Posterior vena cava (tissue), 2 donors: ENCODE data around the gene SLC43A3. TPM values are rescaled to one million over a fixed set of nuclear protein-coding genes. Genes with fewer than 3 reads are reported as not detected.
A peak's percentile ranks its signal among the peaks of the same experiment; 100 is the strongest.
"Not testable (repeated sequence)": the region's sequence is repeated elsewhere in the genome, so short reads cannot be mapped to it uniquely, and the experiment has no call there.

ENCODE experiments used
- DNase-seq: peaks from one replicate; pipeline ENCODE4 v3.0.0-alpha.2; 2020; ENCODE audit warnings: low spot score
- intact Hi-C, 2 donors: fragments of 100-400 bp; cut with DNase I; formaldehyde crosslinking; loops; one replicate each; pipeline versions ENCODE4 v1.14.1 to v1.14.2; 2022 to 2023
- total RNA-seq, 2 donors: library from RNA; stranded (reverse); fragmentation: NEBNext Ultra II Directional; extraction: Animal tissue kit (Norgen Biotek cat#: 25700); gene quantifications; one replicate each; pipeline ENCODE4 v1.2.1, GENCODE V29; 2021
- donor health status: DM: yes; HTN: yes; CAD: no.
- donor health status: DM: yes; HTN: yes; CAD: no.

The SLC43A3 gene
- total RNA-seq, 2 donors from 2014 or later, result 72.6 to 84.7 TPM

DNA sequence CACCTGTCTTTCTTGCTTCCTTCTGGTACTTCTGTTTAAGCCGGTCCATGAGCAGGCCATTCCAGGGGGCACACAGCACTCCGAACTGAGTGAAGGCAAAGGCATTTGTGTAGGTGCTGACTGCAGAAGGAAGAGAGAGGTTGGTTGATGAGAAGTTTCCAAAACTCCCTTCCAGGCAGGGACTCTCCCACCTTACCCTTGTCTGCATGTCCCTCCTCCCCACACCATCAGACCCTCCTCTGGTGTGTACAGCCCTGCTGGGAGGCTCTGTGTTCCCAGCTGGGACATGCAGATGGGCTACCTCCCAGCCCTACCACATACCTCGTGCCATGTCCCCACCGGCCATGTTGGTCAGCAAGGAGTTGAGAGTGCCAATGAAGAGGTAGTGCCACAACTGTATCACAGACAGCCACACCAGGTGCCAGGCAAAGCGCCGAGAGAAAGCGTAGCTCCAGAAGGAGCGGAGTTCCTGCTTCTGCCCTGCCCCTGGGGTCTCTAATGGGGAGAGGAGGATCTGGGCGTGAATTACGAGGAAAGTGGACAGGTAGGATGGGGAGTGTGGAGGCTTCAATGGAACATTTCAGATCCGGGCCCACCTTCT, 12.2 kb downstream of the SLC43A3 start:
- intact Hi-C loops, result no loop called here
- DNase-seq, result no peak

DNA sequence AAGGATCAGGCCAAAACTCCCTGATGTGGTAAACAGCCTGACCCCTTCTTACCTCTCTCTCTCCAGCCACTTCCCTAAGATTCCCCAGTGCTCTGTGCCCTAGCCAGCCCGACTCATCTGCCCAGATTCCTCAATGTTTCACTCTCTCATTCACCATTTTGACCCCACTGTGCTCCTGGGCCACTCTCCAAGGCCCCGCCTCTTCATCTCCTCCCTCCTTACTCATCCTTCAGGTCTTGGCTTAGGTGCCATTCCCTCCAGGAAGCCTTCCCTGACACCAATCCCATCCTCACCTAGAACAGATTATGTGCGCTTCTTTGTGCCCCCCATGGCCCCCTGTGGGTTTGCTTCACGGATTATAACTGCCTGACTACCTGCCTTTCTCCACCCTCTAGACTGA, 13.2 kb downstream of the SLC43A3 start:
- intact Hi-C loops, result no loop called here
- no peak for DNase-seq

DNA sequence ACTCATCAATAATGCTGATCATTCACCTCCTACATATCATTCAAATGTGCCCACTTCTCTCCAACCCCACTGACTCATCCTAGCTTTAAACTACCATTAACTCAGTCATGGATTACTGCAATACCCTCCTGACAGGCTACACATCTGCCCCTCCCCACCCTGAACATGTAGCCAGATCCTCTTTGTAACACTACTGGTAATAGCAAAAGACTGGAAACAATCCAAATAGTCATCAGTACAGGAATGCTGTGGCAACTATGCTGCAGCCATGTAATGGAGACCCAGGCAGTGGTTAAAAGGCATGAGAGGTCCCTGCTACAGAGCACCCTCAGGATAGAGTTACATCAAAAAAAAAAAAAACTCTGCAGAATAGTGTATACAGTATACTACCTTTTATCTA, 16.6 kb downstream of the SLC43A3 start:
- intact Hi-C loops, result no loop called here
- no peak for DNase-seq

DNA sequence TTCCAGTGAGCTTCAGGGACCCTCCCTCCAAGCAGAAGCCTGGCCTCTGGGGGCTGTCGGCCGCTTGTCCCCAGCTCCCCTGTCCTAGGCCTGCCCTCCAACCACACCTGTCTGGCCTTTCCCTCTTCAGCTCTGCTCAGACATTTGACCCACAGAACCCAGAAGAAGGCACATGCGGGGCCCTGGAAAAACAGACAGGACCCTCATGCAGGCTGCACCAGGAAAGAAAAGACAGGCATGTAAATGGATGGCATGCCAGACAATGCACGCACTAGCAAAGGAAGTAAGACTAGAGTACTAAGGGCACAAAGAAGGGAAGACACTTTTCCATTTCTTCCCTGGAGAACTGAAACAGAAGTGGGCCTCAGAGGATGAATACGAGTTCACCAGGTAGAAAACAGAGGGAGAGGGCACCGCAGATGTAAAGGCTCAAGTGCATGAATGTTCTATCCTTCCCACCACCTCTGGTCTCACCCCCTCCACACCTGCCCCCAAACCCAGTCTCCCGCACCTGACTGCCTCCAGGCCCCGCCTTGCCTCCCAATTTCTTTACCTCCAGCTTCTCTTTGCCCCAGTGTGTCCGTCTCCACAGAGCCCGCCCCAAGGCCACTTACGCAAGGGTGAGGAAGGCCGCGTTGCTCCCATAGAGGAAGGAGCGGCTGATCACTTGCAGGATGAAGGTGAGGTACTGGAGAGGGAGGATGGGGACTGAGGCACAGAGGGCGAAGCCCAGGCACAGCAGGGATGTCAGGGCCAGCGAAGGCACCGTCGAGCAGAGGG, 17.4 kb downstream of the SLC43A3 start:
- intact Hi-C loops, result no loop called here

DNA sequence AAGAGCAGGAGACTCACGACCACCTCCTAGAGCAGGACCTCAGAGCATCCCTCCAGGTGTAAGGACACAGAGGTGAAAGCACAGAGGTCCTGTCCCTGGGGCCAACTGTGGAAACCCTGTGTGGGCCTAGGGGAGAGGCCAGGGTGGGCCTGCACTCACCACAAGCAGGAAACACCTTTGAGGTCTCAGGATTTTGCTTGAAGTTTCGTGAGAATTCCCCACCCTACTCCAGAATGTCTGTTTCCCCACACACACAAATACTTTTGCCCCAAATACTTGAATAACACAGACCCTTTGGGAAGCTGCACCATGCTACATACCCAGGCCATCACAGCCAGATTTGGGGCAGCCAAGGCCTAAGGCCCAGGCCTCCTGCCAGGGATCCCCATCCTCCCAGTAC, 18.1 kb downstream of the SLC43A3 start:
- intact Hi-C loops, result no loop called here
- no peak for DNase-seq

More for the DNA sequence above, 17.4 kb downstream of the SLC43A3 start:
- no peak for DNase-seq

DNA sequence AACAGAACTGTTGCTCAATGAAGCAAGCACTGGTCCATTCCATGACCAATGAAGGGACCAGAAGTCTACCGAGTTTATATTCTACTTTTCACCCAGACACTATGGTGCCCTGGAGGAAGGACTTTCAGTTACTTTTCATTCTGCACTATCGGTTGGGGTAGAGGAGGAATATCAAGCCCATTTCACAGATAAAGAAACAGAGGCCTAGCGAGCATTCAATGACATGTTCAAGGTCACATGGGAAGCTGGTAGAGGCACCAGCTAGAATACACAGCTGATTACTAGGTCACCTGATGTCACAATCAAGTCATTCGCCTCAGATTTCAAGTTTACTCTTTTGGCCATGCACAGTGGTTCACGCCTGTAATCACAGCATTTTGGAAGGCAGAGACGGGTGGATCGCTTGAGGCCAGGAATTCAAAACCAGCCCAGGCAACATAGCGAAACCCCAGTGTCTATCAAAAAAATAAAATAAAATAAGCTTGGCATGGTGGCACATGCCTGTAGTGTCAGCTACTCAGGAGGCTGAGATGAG, 18.9 kb downstream of the SLC43A3 start:
- intact Hi-C loops, result no loop called here
- peak; percentile 28 for DNase-seq

DNA sequence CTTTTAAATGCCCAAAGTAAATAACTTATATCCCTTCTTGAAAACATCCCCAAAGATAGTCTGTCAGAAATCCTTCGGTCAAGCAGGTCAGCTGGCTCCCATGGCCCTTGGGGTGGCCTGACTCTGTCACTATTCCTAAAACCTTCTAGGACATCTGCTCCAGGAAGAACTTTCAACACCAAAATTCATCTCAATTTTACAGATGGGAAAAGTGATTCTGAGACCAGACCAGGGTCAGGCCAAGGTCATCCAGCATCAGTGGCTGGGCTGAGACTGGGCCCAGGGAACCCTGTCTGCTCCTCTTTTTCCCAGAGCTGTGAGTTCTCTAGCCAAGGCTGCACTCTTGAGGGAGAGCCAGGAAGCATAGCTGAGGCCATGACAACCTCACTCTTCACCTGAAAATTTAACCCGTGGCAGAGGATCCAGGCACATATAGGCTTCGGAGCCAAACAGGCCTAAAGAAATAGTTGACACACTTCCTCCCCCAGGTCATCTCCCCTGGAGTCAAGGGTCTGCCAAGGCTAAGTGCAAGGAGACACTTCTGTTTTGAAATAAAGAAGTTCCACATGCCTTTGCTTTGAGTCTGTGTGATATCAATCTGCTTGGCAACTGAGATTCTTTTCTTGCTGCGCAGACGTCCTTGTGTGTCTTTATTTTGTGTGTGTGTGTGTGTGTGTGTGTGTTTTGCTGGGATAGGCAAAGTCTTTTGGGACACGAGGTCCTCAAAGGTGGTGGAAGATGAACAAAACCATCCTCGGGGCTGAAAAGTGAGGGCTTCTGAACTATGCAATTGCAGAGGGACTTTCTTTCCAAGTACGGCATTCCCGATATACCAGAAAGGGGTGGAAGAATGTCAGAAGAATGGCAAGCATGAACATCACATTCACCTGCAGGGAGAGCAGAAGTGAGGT, 19.7 kb downstream of the SLC43A3 start:
- DNase-seq, result peak; percentile 76
- intact Hi-C loops, result no loop called here

DNA sequence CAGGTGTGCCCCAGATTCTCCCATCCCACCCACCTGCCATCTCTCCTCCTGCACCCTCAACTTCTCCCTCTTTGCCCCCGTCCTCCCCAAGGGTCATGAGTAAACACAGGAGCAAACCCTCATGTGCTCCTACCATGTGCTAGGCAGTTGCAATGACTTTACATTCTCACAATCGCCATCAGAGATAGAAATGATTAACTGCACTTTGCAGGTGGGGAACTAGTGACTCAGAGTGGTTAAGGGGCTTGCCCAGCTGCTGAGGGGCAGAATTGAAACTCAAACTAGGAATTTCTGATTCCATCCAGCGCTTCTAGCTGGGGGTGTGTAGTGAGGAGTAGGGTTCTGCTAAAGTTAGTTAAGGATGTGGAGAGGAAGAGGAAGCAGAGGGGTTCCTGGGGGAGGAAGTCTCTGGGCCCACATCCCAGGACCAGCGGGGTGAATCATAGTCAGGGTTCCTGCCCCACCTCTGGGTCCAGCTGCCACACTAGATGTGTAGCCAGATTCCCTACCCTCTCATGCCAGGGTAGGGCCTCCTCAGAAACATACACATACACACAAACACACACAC, 20.5 kb downstream of the SLC43A3 start:
- peak; percentile 81 for DNase-seq
- intact Hi-C loops, result no loop called here

DNA sequence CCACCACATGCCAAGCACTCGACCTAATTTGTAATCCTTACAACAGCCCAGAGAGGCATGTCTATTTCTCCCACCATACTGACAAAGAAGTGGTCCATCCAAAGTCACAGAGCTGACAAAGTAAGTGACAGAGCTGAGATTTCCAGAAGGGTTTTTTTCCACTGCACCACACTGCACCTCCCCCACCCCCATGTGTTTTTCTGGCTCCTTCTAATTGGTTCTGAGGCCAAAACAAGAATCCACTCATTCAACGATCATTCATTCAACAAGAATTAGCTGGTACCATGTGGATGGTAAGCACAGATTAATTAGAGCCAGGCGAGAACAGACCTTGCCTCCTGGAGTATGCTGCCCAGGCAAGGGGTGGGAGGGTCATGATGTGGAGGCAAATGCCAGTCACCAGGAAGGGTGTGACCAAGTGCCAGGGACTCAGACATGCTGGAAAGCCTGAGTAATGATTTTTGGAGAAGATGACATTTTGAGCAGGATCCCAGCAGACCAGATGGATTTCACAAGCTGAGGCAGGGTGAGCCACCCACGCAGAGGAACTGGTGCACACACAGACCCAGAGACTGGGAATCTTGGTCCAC, 21.6 kb downstream of the SLC43A3 start:
- intact Hi-C loops, result no loop called here
- peak; percentile 75 for DNase-seq

DNA sequence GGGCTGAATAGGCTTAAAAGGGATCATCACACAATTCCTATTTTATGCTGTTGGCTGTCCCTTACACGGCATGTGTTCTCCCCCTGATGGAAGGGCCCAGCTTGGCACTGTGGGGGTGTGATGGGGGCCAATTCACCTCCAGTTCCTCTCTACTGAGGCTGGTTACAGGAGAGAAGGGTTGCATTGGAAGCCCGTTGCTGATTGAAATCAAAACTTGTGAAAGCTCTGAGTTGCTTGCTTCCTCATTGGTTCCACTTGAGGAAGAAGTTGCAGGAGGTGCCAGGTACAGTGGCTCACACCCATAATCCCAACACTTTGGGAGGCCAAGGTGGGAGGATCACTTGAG, 23.1 kb downstream of the SLC43A3 start:
- DNase-seq, result peak; percentile 14
- intact Hi-C loops, result no loop called here

DNA sequence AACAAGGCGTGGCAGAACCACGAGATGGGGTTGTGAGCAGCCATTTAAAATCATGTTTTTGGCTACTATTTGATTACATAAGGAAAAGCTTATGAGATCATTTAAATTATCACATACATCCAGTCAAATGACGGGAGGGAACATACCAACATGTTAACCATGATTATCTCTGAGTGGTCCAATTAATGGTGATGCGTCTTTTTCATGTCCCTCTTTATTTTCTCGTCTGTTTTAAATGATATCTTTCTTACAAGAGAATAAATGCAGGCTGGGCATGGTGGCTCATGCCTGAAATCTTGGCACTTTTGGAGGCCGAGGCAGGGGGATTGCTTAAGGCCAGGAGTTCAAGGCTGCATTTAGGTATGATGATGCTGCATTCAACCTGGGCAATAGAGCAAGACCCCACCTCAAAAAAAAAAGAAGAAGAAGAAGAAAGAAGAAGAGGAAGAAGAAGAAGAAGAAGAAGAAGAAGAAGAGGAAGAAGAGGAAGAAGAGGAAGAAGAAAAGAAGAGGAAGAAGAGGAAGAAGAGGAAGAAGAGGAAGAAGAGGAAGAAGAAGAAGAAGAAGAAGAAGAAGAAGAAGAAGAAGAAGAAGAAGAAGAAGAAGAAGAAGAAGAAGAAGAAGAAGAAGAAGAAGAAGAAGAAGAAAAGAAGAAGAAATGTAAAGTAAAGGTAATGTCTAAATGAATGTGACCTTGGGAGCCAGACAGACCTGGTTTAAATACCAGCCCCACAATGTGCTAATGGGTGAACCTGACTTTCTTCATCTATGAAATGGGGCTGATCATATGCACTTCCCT, 23.7 kb downstream of the SLC43A3 start:
- DNase-seq, intact Hi-C loops: not testable (repeated sequence)

DNA sequence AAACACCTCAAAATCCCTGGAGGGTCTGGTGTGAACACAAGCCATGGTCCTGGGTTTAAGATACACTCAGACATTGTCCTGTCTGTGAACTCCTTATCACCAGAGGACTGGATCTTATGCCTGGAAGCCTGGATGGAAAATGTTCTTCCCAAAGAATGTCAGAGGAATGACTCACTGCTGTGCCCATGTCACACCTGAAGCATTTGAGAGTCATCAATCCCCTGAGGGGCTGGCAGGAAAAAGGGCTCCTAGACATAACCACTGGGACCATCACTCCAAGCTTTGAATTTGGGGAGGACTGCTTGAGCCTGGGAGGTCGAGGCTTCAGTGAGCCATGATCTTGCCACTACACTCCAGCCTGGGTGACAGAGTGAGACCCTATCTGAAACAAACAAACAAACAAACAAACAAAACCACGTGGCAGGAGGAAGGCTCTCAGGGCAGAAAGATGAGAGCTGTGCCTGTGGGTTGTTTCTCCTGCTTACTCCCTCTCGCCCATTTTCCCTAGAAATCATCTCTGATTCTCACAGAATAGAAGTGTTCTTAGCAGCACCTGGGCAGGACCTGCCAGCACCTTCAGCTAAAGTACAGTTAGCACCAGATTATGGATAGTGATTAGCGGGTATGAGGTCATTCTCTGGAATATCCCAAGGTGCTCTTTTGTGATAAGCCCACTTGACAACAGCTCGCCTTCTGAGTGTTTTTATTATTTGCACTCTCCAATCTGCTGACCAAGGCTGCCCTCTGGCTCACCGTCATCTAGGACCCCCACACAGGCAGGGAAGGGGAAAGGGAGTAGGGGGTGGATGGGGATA, 24.5 kb downstream of the SLC43A3 start:
- intact Hi-C loops, result no loop called here
- DNase-seq, result peak; percentile 29

DNA sequence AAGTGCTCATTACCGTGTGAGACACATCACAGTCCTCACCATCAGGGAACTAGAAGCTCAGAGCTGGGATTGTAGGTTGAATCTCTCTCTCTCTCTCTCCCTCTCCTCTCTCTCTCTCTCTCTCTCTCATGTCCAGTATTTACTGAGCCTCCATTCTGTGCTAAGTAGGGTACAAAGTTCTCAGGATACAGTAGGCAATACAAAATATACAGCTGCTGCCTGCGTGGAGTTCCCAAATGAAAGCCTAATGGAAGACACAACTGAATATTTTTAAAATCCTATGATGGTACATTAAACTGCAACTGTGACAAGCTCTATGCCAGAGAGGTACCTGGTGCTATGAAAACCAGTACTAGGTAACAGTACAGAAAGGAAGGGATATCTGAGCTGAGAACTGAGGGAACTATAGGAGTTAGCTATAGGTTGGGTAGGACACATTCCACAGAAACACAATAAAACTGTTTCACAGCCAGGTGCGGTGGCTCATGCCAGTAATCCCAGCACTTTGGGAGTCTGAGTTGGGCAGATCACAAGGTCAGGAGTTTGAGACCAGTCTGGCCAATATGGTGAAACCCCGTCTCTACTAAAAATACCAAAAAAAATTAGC, 26.8 kb downstream of the SLC43A3 start:
- no peak for DNase-seq
- intact Hi-C loops, result no loop called here

DNA sequence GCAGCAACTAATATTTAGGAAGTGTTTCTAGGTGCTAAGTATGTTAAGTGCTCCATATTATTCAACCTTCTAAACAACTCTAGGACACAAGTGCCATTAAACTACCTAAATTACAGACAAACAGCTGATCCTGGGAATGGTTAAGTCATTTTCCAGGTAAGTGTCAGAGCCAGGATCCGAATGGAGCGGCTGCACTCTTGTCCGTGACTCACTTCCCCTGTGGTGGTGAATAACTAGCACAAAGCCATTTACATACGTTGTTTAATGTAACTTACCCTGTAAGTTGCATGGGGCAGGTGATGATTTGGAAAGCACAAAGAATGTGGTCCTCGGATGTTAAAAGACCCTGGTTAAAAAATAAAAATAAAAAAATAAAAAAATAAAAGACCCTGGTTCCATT, 27.7 kb downstream of the SLC43A3 start:
- DNase-seq, result peak; percentile 28
- intact Hi-C loops, result no loop called here

DNA sequence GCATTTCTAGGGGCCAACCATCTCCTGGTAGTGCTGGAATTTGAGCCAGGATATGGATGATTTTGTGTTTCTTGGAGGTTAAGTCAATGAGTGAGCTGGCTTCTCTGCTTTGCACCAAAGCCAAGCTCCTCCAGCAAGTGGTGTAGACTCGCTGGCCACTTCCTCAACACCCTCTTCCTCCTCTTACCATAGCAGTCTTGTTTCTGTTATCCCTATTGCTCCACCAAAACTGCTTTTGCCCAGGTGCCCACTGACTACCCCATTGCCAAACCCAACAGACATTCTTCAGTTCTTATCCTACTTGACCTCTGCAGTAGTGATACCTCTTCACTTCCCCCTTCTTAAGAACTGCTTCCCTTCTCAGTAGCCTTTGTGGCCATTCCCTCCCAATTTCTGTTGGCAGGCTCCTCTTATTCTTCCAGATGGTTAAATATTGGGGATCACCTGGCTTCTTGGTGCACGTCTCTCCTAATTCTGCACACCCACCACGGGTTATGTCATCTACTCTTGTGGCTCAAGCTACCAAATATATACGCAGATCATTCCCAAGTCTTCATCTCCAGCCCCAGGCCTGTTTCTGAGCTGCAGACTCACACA, 29.4 kb downstream of the SLC43A3 start:
- DNase-seq, result no peak
- intact Hi-C loops, result no loop called here

DNA sequence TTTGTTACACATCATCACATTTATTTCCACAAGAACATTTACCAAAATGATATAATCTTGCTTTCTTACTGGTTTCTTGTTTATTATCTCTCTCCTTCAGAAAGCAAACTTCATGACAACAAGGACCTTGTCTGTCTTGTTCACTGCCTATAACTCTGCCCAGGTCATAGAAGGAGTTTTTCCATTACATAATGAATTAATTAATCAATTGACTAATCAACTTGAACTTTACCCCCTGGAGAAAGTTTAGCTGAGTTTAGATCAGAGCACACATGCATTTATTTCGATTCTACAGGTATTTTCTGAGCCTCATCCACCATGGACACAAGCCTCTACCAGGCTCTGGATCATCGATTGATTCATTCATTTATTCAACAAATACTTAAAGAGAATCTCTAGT, 30.2 kb downstream of the SLC43A3 start:
- intact Hi-C loops, result no loop called here
- DNase-seq, result no peak
